Fibroblast of skin of scalp (primary cell): Measurements from ENCODE around the gene MYEOV.

Source experiments
- DNase-seq: peaks from one replicate; pipeline ENCODE4 v3.0.0-alpha.2; 2013

MYEOV gene

DNA sequence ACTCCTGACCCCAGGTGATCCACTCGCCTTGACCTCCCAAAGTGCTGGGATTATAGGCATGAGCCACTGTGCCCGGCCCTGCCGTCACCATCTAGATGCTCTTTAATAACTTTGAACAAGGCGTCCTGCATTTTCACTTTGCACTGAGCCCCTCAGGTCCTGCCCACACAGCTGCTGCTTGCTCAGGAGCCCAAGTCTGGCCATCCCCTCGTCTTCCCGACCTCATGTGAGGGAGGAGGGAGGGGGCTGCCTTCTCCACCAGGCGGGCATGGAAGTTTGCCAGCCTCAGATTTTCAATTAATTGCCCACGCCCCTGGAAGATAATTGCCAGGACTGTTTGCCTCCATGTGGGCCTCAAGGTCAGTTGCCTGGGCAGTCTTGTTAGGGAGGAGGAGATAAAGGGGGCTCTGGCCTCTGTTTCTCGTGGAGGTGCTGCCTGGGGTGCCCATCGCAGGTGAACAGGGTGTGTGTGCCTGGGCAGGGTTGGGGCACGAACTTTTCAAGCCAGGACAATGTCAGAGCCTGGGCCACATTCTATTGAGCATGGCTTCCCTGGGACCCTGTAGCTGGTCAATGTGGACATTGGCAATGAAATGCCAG is 27.9 kb upstream of the MYEOV start:
- no peak for DNase-seq

GRCh38 chr11:69267395-69267805 is 26.6 kb upstream of the MYEOV start:
- DNase-seq: no peak

- DNase-seq: no peak
Observed at GRCh38 chr11:69268911-69269310, 25.0 kb upstream of the MYEOV start.

- DNase-seq: no peak
Observed at GRCh38 chr11:69269388-69269787, 24.6 kb upstream of the MYEOV start.

GRCh38 chr11:69269926-69270697 is 23.8 kb upstream of the MYEOV start:
- DNase-seq: no peak

- DNase-seq: no peak
Observed at GRCh38 chr11:69270941-69271340, 23.0 kb upstream of the MYEOV start.

- DNase-seq: no peak
Observed at GRCh38 chr11:69272055-69272454, 21.9 kb upstream of the MYEOV start.

- no peak for DNase-seq
Observed at GRCh38 chr11:69272831-69273485, 21.0 kb upstream of the MYEOV start.

GRCh38 chr11:69273571-69273970 is 20.4 kb upstream of the MYEOV start:
- no peak for DNase-seq

DNA sequence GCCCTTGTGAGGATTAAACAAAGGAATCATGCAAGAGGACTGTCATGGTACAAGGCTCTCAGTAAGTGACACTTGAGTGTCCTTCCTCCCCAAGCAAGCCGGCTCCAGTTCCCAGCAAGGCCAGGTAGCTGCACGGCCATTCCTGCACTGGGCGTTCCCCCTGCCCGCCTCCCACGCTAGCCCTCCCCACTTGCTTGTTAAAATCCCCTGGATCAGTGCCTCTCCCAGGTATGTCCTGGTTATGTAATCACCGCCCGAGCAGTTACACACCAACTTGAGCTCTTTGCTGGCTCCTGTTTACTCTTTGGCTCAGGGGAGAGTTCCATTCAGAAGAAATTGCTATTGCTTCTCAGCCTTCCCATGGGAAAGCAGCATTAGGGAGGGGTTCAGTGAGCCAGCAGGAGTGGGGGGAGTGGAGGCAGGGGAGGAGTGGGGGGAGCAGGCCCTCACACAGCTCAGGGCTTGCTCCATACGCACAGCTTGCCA is 19.4 kb upstream of the MYEOV start:
- DNase-seq: no peak

DNA sequence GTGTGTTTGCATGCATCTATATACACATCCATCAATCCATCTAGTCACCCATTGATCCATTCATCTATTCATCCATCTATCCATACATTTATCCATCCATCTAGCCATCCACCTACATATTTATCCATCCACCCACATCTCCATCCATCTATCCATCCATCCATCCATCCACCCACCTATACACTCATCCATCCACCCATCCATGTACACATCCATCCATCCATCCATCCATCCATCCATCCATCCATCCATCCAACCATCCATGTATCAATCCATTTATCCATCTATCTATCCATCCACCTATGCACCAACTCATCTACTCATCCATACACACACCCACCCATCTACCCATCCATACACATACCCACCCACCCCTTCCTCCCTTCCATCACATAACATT is 18.8 kb upstream of the MYEOV start:
- DNase-seq: no peak

GRCh38 chr11:69276165-69276564 is 17.8 kb upstream of the MYEOV start:
- DNase-seq: no peak

DNA sequence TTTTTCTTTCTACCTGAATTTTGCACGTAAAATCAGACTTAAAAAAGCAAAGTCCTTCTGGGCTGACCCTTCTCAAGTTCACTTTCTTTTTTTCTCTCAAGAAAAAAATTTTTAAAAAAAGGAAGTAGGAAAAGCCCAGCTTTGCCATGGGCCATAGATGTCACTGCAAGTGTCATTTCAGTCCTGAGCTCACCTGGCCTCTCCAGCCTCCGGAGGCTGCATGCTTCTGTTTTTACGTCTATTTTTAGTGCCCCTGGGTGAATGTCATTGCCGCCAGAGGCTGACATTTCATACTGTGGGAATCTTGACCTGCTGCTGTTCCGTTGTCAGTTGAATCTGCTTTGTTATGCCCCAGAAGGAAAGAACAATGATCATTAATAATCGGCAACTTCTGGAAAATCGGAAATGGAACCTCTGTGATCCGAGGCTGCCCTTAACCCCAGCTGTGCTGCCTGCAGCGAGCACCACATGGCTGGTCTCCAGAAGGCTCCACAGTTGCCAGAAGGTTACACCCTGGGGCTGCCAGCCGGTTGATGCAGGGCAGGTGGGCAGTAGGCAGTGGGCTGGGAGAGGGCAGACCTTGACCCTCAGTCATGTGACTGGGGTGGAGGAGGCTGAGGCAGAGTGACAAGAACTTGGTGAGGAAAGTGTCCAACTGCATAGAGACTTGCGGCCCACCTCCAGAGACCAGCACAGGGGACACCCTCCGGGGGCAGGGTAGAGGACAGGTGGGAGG is 16.7 kb upstream of the MYEOV start:
- no peak for DNase-seq

GRCh38 chr11:69278091-69278867 is 15.7 kb upstream of the MYEOV start:
- no peak for DNase-seq

DNA sequence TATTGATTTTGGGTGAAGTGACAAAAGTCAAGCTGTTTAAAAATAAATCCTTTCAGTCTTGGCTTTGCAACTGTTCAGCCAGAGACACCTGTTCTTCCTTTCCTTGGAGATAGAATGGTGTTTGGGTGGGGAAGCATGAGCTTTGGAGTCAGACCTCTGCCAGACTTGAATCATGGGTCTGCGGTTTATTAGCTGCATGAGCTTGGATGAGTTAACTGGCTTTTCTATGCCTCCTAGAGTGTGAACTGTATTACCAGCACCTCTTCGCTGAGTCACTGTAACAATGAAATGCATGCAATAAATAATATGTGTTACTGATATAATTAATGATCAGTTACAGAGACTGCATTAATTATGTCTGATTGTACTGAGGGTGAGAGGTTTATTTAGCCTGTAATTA is 13.5 kb upstream of the MYEOV start:
- DNase-seq: peak; percentile 91

DNA sequence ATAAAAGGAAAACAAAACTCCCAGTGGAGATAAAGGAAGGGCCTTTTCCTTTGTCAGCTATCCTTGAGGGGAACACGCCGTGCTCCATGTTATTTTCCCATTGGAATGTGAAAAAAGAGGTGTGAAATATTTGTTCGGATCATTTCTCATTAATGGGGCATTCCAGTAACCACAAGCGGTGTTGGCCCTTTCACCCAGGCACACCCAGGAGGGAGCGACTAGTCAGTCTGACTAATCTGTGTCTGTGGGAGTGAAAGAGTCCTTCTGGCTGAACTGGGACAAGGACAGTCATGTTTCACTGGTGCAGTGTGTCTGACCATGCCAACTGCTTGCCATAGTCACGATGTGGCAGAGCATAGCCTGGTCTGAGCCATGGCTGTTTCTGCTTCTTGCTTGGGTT is 13.0 kb upstream of the MYEOV start:
- DNase-seq: peak; percentile 97

DNA sequence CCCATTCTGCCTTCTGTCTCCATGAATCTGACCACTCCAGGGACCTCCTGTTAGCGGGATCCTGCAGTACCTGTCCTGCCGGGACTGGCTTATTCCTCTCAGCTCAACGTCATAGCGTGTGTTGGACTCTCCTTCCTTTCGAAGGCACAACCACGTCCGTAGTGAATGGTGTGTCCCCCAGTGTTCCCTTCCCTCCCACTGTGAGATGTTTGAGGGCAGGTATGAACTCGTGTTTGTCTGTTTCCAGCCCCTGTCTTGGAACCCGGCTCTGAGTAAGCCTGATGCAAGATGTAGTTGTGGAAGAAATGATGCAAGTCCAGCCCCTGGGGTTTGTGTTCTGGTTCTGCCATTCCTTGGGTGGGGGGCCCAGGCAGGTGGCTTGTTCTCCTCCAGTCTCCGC is 10.5 kb upstream of the MYEOV start:
- no peak for DNase-seq

- no peak for DNase-seq
Observed at GRCh38 chr11:69284081-69284511, 9.9 kb upstream of the MYEOV start.

DNA sequence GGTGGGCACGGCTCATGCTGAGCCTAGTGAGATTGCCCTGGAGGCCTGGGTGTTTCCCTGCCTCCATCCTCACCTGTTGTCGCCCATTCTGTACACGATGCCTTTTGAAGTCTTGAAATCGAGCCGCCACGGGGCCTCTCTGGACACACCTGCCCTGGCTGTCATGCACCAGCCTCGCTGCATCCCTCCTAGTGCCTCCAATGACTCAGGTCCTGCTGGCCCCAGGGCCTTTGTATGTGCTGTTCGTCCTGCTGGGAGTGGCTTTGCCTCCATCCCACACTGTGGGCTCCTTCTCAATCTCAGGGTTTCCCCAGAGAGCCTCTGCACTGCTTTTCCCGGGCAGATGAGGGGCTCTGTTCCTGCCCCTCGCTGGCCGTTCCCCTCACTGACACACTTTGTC is 8.9 kb upstream of the MYEOV start:
- DNase-seq: no peak

DNA sequence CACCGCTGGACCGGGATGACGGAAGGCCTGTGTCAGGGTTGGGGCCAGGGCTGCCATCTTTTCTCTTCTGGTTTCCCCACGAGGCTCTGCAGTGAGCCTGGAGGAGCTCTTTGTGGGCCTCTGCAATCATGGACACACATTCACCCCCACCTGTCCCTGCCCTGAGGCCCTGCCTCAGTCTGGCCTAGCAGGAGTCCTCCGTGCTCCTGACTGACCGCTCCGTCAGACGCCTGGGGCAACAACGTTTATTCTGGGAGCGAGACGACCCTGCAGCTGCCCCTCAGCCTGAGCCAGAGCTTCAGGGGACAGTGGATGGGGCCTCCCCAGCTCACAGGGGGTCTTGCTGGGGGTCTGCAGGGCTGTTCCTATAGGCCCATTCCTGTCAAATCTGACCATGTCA is 8.2 kb upstream of the MYEOV start:
- no peak for DNase-seq

- DNase-seq: no peak
Observed at GRCh38 chr11:69286374-69287371, 7.3 kb upstream of the MYEOV start.
